GM04503 (cell line): ENCODE data around the gene CACFD1.

ENCODE experiments used
- DNase-seq: peaks from one replicate; pipeline ENCODE4 v3.0.0-alpha.2; 2012; ENCODE audit warnings: low read depth

The CACFD1 gene

DNA sequence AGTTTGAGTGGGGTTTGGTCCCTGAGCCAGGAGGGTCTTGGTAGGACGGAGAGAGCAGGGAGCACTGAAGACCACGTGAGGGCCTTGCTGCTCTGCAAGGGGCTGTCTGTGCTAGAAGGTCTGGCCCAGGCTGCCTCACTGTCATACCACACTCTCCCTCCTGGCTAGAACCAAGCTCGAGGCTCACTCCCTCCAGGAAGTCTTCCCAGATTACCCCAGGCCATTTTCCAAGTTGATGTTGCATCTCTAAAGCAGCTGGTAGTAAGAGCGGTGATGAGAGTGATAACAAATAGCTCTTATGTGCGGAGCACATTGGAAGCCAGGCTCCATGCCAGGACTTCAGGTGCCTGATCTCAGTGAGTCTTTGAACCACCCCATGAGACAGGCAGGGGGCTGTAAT, 58.4 kb downstream of the CACFD1 start:
- DNase-seq: no peak

DNA sequence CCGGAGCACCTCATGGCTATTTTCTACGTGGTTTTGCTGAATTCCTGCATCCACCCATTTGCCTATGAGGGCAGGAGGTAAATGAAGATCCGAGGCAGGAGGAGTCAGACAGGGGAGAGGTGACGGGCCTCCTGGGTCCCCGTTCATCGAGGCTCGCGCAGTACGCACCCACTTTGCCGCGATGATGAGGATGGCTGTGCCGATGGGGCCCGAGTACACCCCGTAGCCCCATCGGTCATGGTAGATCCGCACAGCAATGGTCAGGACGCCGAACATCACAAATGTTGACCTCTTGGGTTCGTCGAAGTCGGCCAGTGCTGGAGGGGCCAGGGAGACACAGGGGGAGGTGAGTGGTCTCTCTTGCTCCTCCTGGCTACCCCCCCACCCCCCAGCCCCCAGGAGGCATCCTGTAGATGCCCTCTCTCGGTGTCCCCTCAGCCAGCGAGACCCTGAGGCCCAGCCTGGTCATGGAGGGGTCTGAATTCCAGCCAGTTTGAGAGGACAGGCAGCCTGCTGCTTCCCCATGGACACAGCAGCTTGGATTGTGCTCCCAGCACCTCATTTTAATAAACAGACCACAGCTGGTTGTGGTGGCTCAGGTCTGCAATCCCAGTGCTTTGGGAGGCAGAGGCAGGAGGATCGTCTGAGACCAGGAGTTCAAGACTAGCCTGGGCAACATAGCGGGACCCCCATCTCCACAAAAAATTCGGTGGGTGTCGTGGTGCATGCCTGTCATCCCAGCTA, 59.1 kb downstream of the CACFD1 start:
- DNase-seq: no peak

DNA sequence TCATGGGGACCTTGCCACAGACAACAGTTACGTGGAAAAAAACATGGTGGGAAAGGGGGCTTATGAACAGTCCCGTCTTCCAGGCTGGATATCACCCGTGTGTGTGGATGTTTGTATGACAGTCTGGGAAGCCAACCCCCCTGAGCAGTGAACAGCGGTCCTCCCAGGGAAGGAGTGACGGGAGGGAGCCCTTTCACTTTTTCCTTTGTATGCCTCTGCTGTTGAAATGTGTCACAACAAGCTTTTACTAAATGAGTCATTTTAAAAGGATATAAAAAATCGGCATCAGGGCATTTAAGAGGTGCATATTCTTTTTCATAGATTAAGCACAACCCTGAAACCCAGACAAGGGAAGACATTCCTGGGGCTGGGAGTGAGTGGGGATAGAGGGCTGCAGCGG, 59.9 kb downstream of the CACFD1 start:
- no peak for DNase-seq

DNA sequence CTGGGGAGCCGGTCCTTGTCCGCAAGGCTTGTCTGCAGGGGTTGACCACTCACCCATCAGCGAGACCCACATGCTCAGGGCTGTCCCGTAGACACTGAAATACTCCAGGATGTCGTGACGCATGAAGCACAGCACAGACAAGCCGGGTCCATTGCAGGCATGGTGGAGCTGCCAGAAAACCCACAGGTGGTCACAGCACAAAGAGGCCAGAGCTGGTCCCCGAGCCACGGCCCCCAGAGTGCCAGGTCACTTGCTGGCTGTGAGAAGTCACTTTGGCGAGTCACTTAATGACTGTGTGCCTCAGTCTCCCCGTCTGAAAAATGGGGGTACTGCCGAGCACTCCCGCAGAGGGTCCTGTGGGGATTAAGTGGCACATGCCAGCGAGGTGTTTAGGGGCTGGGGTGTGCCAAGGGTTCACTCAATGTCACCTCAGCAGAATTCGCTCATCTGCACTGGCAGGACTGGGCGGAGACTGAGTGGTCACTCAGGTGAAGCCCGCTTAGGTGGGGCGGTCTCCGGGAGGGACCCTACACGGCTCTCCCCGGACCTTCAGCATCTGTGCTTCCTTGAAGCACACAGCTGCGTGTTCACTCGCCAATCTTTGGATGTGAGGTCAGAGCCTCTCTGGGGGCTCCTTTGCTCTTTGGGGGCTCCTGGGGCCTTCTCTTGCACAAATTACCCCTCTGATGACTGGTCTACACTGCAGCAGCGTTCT, 60.5 kb downstream of the CACFD1 start:
- no peak for DNase-seq
